ENCODE results near the gene GARIN5B. TPM values are rescaled to one million over a fixed set of nuclear protein-coding genes. Genes with fewer than 3 reads are reported as not detected.

Gene GARIN5B
- total RNA-seq, 3 donors from 2014 or later, result not detected

- H3K4me1 ChIP-seq, result peaks cover 0 to 4% of the 10 kb centered on the region in 2 donors
- no peak for DNase-seq (ENCODE audit: low spot score in 2 of 2)
- peak within 1 kb of the TSS in 1 of 2 donors; percentile 6 for H3K27ac ChIP-seq
- no peaks in the 10 kb centered on the region for H3K36me3 ChIP-seq
- peaks cover 11 to 32% of the 10 kb centered on the region in 2 donors for H3K27me3 ChIP-seq
- TF ChIP-seq CTCF (IDR thresholded peaks at IDR 0.05) (no peak), POLR2AphosphoS5 (IDR thresholded peaks at IDR 0.05) (no peak), POLR2A (IDR thresholded peaks at IDR 0.05) (no peak)
- no peaks in the 10 kb centered on the region for H3K9me3 ChIP-seq
- H3K4me3 ChIP-seq, result peak within 1 kb of the TSS; percentile 22 to 70 (median 50)
- intact Hi-C loops (cut with DNase I; ENCODE audit: low total_unique reads), result no loop called here
Observed at GRCh38 chr19:55354698-55355212, 8.3 kb downstream of the GARIN5B start, which contains the start of gene COX6B2. COX6B2 (minus strand) TSS chr19:55354719; CDS start chr19:55354521, 198 bp downstream.

- Histone ChIP-seq H3K27me3 (peaks cover 11 to 32% of the 10 kb centered on the region in 2 donors), H3K4me1 (peaks cover 0 to 4% of the 10 kb centered on the region in 2 donors), H3K9me3 (no peaks in the 10 kb centered on the region), H3K27ac (peak overlapping the region in 1 of 2 donors; percentile 6), H3K4me3 (peak overlapping the region; percentile 22 to 70 (median 50)), H3K36me3 (no peaks in the 10 kb centered on the region)
- peak in 1 of 2 donors; percentile 48 for DNase-seq (ENCODE audit: low spot score in 2 of 2)
- TF ChIP-seq POLR2A (IDR thresholded peaks at IDR 0.05) (no peak), POLR2AphosphoS5 (IDR thresholded peaks at IDR 0.05) (peak in 1 of 3 donors; percentile 24)
- intact Hi-C loops (cut with DNase I; ENCODE audit: low total_unique reads), result no loop called here
Observed at GRCh38 chr19:55353803-55354697, 9.0 kb downstream of the GARIN5B start.

- intact Hi-C loops (cut with DNase I; ENCODE audit: low total_unique reads), result no loop called here
- DNase-seq (ENCODE audit: low spot score in 2 of 2), result no peak
- no peak overlapping the region for H3K27ac ChIP-seq
- peaks cover 11 to 32% of the 10 kb centered on the region in 2 donors for H3K27me3 ChIP-seq
- H3K4me1 ChIP-seq, result peaks cover 0 to 4% of the 10 kb centered on the region in 2 donors
- H3K4me3 ChIP-seq, result peak overlapping the region; percentile 22 to 70 (median 50)
- H3K36me3 ChIP-seq, result no peaks in the 10 kb centered on the region
- TF ChIP-seq POLR2A (IDR thresholded peaks at IDR 0.05) (no peak), POLR2AphosphoS5 (IDR thresholded peaks at IDR 0.05) (no peak), CTCF (IDR thresholded peaks at IDR 0.05) (no peak)
- no peaks in the 10 kb centered on the region for H3K9me3 ChIP-seq
Observed at GRCh38 chr19:55353356-55353802, 9.7 kb downstream of the GARIN5B start.

GRCh38 chr19:55352549-55353145, 10.4 kb downstream of the GARIN5B start:
- H3K4me3 ChIP-seq, result peak overlapping the region in 1 of 3 donors; percentile 70
- H3K27ac ChIP-seq, result no peak overlapping the region
- H3K36me3 ChIP-seq, result no peaks in the 10 kb centered on the region
- peaks cover 0 to 4% of the 10 kb centered on the region in 2 donors for H3K4me1 ChIP-seq
- H3K9me3 ChIP-seq, result no peaks in the 10 kb centered on the region
- peaks cover 11 to 32% of the 10 kb centered on the region in 2 donors for H3K27me3 ChIP-seq
- TF ChIP-seq CTCF (IDR thresholded peaks at IDR 0.05), result no peak
- TF ChIP-seq POLR2AphosphoS5 (IDR thresholded peaks at IDR 0.05), result no peak
- DNase-seq (ENCODE audit: low spot score in 2 of 2), result no peak
- intact Hi-C loops (cut with DNase I; ENCODE audit: low total_unique reads), result no loop called here

GRCh38 chr19:55352040-55352439, 11.0 kb downstream of the GARIN5B start:
- H3K4me1 ChIP-seq, result peaks cover 0 to 4% of the 10 kb centered on the region in 2 donors
- intact Hi-C loops (cut with DNase I; ENCODE audit: low total_unique reads), result no loop called here
- peaks cover 11 to 32% of the 10 kb centered on the region in 2 donors for H3K27me3 ChIP-seq
- H3K36me3 ChIP-seq, result no peaks in the 10 kb centered on the region
- no peaks in the 10 kb centered on the region for H3K9me3 ChIP-seq
- no peak overlapping the region for H3K4me3 ChIP-seq
- DNase-seq (ENCODE audit: low spot score in 2 of 2), result no peak
- TF ChIP-seq POLR2AphosphoS5 (IDR thresholded peaks at IDR 0.05) (no peak), CTCF (IDR thresholded peaks at IDR 0.05) (no peak), POLR2A (IDR thresholded peaks at IDR 0.05) (no peak)
- no peak overlapping the region for H3K27ac ChIP-seq
